Sciatic nerve (tissue), 2 donors: ENCODE measurements around the gene VWA5A. TPM values are rescaled to one million over a fixed set of nuclear protein-coding genes. Genes with fewer than 3 reads are reported as not detected.

ENCODE experiments used
- ATAC-seq: fragments of 200-7000 bp; cut with Tn5 transposase; one replicate; pipeline ENCODE4 v1.9.1; 2020; ENCODE audit warnings: mild to moderate bottlenecking, moderate library complexity
- DNase-seq: peaks from one replicate; pipeline ENCODE4 v3.0.0-alpha.2; 2020; ENCODE audit warnings: low spot score
- intact Hi-C: fragments of 100-400 bp; cut with DNase I; formaldehyde crosslinking; loops from one replicate; pipeline ENCODE4 v1.14.2; 2022
- total RNA-seq: library from RNA; stranded (reverse); fragmentation: NEBNext Ultra II Directional; extraction: Animal tissue kit (Norgen Biotek cat#: 25700); gene quantifications from one replicate; pipeline ENCODE4 v1.2.1, GENCODE V29; 2021
- donor health status: DM: no; HTN: no; CAD: no.
- donor health status: DM: no; HTN: no; CAD: no.

VWA5A gene
- total RNA-seq, 1 donor from 2014 or later = 27.6 TPM

DNA sequence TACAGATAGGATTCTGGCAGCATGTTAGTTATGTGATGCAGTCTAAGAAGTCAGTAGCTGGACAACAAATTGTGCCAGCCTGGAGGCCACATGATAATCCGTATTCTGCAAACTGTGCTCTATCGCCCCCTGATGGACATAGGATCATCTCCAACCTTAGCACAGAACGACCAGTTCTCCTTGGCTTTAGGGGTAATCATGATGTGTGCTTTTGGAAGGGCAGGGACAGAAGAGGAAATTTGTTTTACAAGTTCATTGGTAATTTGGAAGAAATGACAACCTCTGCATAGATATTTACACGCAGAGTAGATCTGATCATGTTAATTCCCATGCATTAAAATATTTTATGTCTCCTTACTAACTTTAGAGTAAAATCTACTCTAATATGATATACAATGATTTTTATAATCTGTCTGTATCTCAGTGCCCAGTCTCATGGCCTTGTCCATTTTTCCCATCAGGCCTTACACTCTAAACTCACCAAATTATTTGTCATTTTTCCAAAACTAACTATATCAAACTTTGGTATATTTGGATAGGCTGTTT is 80.0 kb downstream of the VWA5A start:
- intact Hi-C loops = no loop called here
- DNase-seq (no peak), ATAC-seq (peak; percentile 68)

Other genes starting within 250 kb of the VWA5A start
- gene TMEM225, start 229.8 kb upstream of the VWA5A start, total RNA-seq = not detected
- gene OR8D4, start 213.3 kb upstream of the VWA5A start, total RNA-seq = not detected
- not detected for gene OR4D5, start 175.8 kb upstream of the VWA5A start, total RNA-seq
- gene OR6T1, start 171.6 kb upstream of the VWA5A start, total RNA-seq = not detected
- not detected for gene OR10S1, start 137.7 kb upstream of the VWA5A start, total RNA-seq
- not detected for gene OR10G6, start 120.3 kb upstream of the VWA5A start, total RNA-seq
- gene OR10G4, start 102.5 kb upstream of the VWA5A start, total RNA-seq = not detected
- gene OR10G9, start 92.4 kb upstream of the VWA5A start, total RNA-seq = not detected
- not detected for gene OR10G8, start 88.7 kb upstream of the VWA5A start, total RNA-seq
- not detected for gene OR10G7, start 74.1 kb upstream of the VWA5A start, total RNA-seq
- gene OR10D3, start 67.9 kb downstream of the VWA5A start, total RNA-seq = not detected
- not detected for gene OR8G1, start 125.6 kb downstream of the VWA5A start, total RNA-seq
- gene OR8G5, start 140.9 kb downstream of the VWA5A start, total RNA-seq = not detected
- gene OR8D1, start 198.5 kb downstream of the VWA5A start, total RNA-seq = not detected
- not detected for gene OR8D2, start 204.7 kb downstream of the VWA5A start, total RNA-seq